Hypothalamus (tissue), 51 donors: ENCODE measurements around the gene AKR1C3.
"Not testable (repeated sequence)": the region's sequence is repeated elsewhere in the genome, so short reads cannot be mapped to it uniquely, and the experiment has no call there.

Source experiments
- DNase-seq, 51 donors: peaks; one replicate each; lab custom pipeline; 2025; lab: John Stamatoyannopoulos, UW

AKR1C3 gene

DNA sequence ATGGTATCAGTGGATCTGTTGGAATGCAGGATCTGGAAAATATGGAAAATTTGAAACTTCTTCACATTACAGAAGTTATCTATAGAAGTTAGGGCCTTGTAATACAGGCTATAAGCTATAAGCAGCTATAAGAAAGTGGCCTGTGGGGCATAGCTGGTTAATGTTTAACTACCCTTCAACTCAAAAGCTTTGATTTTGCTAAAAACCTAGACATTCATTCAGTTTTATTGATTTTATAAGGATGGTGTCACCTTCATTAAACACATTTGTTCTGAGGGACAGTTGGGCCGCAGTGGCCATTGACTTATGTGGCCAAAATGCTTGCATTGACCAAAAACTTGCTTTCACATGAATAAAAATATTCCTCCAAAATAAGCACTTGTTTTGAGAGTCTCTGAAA lies 13.1 kb upstream of the AKR1C3 start:
- no peak for DNase-seq

DNA sequence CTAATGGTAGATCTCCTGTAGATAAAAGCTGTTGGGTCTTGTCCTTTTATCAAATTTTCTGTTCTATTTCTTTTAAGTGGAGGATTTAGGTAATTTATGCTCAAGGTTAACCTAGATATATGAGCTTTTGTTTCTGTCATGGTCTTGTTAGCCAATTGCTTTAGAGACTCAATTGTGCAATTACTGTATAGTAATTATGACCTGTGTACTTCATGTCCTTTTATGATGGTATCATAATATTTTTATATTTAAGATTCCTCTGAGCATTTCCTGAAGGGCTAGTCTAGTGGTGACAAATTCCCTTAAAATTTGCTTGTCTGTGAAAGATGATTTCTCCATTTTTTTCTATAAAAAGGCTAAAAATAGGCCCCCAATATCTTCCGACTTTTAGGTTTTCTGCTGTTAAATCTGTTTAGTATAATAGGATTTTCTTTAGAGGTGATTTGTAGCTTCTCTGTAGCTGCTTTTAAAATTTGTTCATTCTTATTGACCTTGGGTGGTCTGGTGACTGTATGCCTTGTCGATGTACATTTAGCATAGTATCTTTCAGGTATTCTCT lies 5.4 kb upstream of the AKR1C3 start:
- DNase-seq, result no peak

DNA sequence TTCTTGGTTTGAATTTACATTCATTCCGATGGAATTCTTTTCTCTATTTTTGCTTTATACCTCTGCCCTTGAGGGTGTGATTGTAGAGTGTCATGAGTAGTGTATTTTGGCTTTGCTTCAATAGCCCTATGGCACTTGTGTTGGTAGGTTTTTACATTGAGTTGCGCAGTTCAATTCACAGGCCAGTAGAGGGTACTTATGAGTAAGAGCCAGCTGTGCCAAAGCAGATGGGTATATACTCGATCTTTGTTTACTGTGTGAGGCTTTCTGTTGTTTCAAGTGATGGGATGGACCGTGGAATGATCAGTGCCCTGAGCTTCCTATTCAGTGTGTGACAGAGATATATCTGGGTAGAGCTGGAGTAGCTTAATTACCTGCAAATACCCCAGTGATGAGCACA lies 4.3 kb upstream of the AKR1C3 start:
- no peak for DNase-seq

GRCh38 chr10:5090551-5090950 lies 3.7 kb upstream of the AKR1C3 start:
- DNase-seq, result no peak

DNA sequence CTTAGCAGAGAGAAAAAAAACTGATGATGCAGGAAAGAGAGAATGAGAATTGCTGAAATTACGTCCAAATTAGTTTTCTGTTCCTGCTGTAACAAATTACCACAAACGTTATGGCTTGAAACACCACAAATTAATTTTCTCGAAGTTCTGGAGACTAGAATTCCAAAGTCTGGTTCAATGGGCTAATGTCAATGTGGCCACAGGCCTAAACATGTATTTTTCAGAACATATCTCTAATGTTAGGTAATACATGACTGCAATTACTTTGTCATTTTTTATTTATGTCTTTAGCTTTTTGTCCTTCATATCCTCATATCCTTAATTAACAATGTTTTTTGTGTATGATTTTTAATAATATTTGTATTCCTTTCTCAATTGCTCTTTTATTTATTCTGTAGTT lies 3.0 kb upstream of the AKR1C3 start:
- DNase-seq, result no peak

DNA sequence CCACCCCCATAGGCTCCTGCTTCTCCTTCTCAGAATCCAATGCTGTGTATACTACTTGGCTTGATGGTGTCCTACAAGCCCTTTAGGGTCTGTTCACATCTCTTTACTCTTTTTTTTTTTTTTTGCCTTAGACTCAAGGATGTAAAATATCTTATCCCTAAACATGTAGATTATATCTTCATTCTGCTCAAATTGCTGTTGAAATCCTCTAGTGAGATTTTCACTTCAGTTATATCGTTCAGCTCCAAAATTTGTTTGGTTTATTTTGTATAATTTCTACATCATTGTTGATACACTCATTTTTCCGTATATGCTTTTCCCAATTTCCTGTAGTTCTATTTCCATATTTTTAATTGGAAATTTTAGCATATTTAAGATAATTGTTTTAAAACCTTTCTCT lies 1.8 kb upstream of the AKR1C3 start:
- no peak for DNase-seq

DNA sequence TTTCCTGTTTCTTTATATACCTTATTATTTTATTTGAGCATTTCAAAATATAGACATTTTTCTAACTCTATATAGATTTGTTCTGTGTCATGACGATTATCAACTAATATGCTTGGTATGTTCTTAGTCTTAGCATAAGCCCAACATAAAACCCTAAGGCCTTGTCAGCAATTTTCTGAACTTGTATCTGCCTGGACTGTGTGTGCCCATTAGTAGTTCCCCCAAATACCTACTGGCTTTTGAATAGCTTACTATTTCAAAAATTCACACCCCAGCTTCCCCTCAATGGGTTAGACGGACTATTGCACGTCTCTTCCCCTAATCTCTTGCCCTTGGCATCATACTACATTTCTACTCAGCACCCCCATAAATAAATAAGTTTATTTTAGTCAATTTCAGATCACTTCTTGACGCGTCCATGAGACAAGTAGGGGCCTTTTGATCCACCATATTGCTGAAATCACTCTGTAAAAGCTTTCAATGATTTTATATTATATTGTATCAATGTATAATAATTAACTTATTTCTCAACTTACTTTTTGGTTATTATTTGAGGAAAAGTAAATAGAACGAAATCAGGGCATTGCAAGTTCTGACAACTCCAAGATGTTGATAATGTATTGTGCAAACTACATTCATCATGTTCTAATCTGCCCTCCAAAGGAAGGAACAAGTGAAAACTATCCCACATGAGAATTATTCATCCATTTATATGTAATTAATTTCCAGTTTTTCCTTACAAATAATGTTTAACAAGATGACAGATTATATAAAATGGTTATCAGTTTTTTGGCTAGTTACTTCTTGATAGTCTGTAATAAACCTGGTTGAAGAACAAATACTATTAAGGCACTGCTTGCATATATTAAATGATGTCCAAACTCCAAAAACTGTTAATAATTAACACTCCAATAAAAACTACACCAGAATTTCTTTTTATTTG lies 1.1 kb upstream of the AKR1C3 start:
- no peak for DNase-seq

DNA sequence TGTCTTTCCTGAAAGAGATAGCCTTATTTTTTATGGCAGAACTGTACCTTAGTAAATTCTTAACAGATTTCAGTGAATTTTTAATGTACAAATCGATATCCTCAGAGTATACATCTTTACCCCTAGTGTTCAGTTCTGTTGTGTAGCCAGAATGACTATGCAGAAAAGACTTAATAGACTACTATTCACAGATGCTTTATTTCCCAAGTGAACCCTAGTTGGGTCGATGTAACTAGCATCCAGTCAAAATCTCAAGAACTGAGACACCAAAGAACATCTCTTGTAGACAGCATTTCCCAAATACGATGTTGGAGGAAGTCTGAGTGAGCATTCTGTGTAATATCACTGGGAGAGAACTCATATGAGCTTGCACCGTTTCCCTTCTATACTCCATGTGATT lies 1.5 kb downstream of the AKR1C3 start:
- DNase-seq, result no peak

DNA sequence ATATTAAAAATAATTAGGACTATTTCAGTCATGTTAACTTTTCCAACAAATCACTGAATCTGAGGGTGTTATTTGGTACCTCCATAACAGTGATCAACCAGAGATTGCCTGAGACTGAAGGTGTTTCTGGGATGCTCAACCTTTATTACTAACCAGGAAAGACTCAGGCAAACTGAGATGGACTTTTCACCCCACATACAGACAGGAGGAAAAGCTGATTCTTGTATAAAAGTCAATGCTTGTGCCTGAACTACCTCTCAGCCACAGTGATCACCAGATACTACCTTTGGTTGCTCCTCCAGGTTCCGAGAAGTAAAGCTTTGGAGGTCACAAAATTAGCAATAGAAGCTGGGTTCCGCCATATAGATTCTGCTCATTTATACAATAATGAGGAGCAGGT lies 1.9 kb downstream of the AKR1C3 start:
- no peak for DNase-seq

DNA sequence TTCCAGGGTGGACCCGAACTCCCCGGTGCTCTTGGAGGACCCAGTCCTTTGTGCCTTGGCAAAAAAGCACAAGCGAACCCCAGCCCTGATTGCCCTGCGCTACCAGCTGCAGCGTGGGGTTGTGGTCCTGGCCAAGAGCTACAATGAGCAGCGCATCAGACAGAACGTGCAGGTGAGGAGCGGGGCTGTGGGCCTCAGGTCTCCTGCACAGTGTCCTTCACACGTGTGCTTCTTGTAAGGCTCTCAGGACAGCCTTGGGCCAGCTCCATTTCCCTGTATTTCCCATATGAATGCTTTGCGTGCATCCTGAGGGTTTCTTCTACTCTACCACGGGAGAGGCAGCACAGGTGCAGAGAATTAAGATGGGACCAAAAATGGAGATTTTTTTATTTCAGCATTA lies 8.3 kb downstream of the AKR1C3 start:
- DNase-seq, result not testable (repeated sequence)

GRCh38 chr10:5103481-5103880 lies 9.3 kb downstream of the AKR1C3 start:
- DNase-seq, result no peak

DNA sequence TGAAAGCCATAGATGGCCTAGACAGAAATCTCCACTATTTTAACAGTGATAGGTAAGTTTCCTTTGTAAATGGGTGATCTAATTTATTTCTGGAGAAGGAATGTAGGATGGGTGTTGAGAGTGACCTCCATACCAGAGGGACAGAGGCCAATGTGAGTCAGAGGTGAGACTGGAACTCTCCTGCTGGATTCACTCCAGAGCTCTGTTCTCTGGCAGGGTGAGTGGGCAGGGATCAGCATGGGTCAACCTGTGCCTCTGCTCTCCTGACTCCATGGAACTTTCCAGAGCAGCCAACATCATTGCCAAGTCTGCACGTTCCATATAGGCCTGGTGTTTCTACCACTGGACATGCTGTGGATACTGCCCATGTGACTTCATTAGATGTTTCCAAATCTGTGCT lies 11.4 kb downstream of the AKR1C3 start:
- DNase-seq, result no peak

DNA sequence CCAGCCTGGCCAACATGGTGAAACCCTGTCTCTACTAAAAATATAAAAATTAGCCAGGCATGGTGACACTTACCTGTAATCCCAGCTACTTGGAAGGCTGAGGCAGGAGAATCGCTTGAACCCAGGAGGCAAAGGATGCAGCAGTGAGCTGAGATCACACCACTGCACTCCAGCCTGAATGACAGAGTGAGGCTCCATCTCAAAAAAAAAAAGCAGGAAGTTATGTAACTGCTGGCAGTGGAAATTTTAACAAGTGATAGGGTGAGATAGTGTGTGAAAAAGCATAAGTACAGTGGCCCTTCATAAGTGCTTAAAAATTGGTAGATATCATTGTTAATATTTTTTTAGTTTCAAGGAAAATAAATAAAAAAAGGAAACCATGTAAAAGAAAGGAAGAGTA lies 12.3 kb downstream of the AKR1C3 start:
- DNase-seq, result no peak

DNA sequence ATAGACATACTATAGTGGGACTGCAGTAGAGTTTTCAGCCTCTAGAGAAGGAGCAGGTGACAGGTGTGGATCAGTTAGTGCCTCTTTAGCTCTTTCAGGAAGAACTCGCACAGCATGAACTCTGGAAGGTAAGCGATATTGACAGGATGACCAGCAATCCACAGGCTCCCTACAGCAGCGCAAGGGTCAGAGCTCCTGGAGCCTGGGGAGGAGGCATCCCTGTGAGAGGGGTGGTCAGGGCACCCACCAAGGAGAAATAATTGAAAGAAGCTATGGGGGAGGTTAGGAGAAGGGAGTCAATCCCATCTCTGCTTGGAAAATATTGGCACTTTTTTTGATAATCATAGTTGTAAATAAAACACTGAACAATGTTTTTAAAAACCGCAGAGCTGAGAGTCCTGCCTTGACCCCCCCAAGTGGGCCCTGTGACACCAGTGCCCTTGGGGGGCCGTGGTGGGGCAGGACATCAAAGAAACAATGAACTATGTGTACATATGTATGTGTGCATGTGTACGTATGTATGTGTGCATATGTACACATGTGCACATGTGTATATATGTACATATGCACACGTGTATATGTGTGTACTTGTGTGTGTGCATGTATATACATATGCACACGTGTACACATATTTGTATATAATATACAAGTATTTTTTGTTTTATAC lies 13.8 kb downstream of the AKR1C3 start:
- DNase-seq, result no peak

- no peak for DNase-seq
Measured at GRCh38 chr10:5108658-5109416, 14.6 kb downstream of the AKR1C3 start.

- not testable (repeated sequence) for DNase-seq
Measured at GRCh38 chr10:5109861-5110260, 15.6 kb downstream of the AKR1C3 start.

GRCh38 chr10:5116621-5117020 lies 22.4 kb downstream of the AKR1C3 start:
- DNase-seq, result no peak

DNA sequence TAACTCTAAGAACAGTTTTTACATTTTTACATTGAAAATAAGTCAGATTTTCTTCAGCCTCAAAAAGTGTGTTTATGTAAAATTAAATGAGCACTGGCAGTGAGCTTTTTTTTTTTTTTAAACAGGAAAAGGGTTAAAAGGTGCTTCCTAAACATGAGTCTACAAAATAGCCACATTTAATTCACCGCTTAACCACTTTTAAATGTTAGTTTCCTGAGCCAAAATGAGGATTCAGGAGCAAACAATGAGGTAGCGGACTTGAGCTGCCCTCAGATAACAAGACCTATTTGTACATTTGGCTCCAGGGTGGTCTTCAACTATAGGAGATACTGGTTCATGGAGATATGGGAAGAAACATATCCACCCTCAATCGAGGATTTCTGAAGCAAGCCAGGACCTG lies 22.8 kb downstream of the AKR1C3 start:
- no peak for DNase-seq

GRCh38 chr10:5119997-5120396 lies 25.8 kb downstream of the AKR1C3 start:
- DNase-seq, result not testable (repeated sequence)

GRCh38 chr10:5123886-5124285 lies 29.7 kb downstream of the AKR1C3 start:
- no peak for DNase-seq
